Breast epithelium (tissue), 4 donors: ENCODE results near the gene NRN1L. TPM values are rescaled to one million over a fixed set of nuclear protein-coding genes. Genes with fewer than 3 reads are reported as not detected.

Experiments
- DNase-seq, 2 donors: peaks; one replicate each; pipeline ENCODE4 v3.0.0-alpha.2; 2019; ENCODE audit warnings: low spot score in 2 of 2
- H3K27ac ChIP-seq, 2 donors: fragments of 200-600 bp; sonication (generic) in 1 of 2; one replicate each; pipeline ENCODE4 v1.5.1; 2016 to 2019; ENCODE audit warnings: mild to moderate bottlenecking in 1 of 2
- H3K27me3 ChIP-seq, 2 donors: fragments of 200-600 bp; sonication (generic) in 1 of 2; one replicate each; pipeline versions ENCODE4 v1.5.1 to v1.6.0; 2017 to 2019; ENCODE audit warnings: control low read depth in 1 of 2, mild to moderate bottlenecking in 1 of 2
- H3K36me3 ChIP-seq: fragments of 200-600 bp; one replicate; pipeline ENCODE4 v1.5.1; 2019
- H3K4me1 ChIP-seq, 2 donors: fragments of 200-600 bp; sonication (generic); one replicate each; pipeline ENCODE4 v1.5.1; 2016 to 2019; ENCODE audit warnings: control low read depth in 1 of 2
- H3K4me3 ChIP-seq, 3 donors: fragments of 200-600 bp; sonication (generic); 1 replicate in 2 of 3; 2 replicates in 1 of 3; pipeline ENCODE4 v1.5.1; 2016 to 2019; ENCODE audit warnings: mild to moderate bottlenecking in 3 of 3, moderate library complexity in 2 of 3
- H3K9me3 ChIP-seq, 2 donors: fragments of 200-600 bp; sonication (generic) in 1 of 2; one replicate each; pipeline ENCODE4 v1.5.1; 2016 to 2019; ENCODE audit warnings: control low read depth in 1 of 2
- CTCF ChIP-seq, 3 donors: fragments of 450-650 bp; IDR thresholded peaks; one replicate each; pipeline ENCODE4 v1.5.1; 2016 to 2017; ENCODE audit warnings: antibody characterized with exemption in 3 of 3, mild to moderate bottlenecking in 3 of 3, moderate library complexity in 3 of 3
- POLR2A ChIP-seq: fragments of 450-650 bp; IDR thresholded peaks from one replicate; pipeline ENCODE4 v1.6.1; 2016; ENCODE audit warnings: antibody characterized with exemption, mild to moderate bottlenecking, moderate library complexity
- POLR2AphosphoS5 ChIP-seq, 3 donors: sonication (generic); formaldehyde crosslinking; IDR thresholded peaks; one replicate each; pipeline ENCODE4 v1.6.1; 2017; ENCODE audit warnings: antibody characterized with exemption in 3 of 3
- intact Hi-C: fragments of 100-400 bp; cut with DNase I; formaldehyde crosslinking; loops from one replicate; pipeline ENCODE4 v1.15.1; 2023; ENCODE audit warnings: low total_unique reads
- total RNA-seq, 3 donors: library from RNA; depleted of rRNA; stranded (reverse); fragments of >200 nt; gene quantifications; one replicate each; pipeline ENCODE4 v1.1.0, GENCODE V29; 2016

Gene NRN1L
- total RNA-seq, 3 donors from 2014 or later = 1.3 to 1.4 TPM; not detected in 1

DNA sequence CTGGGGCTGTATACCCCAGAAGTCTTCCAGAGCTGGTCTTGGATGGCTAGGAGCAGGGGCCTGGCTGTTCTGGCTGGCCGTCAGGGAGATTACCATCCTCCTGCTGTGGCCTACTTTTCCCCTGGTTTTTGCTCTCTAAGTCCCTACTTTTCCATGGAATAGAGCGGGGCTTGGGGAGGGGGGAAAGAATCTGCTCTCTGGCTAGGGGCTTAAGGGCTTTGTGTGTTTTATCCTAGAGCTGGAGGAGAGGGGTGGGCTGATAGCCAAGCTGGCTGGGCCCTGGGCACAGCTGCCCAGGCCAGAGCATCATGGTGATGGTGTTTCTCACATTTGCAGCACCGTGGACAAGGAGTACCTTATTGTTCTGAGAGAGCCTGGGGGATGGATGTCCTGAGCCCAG is 3.6 kb downstream of the NRN1L start:
- no peaks in the 10 kb centered on the region for H3K4me1 ChIP-seq
- no peaks in the 10 kb centered on the region for H3K9me3 ChIP-seq
- H3K4me3 ChIP-seq = no peak overlapping the region
- H3K36me3 ChIP-seq = no peaks in the 10 kb centered on the region
- intact Hi-C loops = no loop called here
- H3K27me3 ChIP-seq = no peaks in the 10 kb centered on the region
- H3K27ac ChIP-seq = no peak overlapping the region
- no peak for TF ChIP-seq POLR2AphosphoS5 (IDR thresholded peaks at IDR 0.05)
- TF ChIP-seq POLR2A = no peak
- no peak for TF ChIP-seq CTCF (IDR thresholded peaks at IDR 0.05)
- DNase-seq = no peak

GRCh38 chr16:67892375-67892774 is 7.7 kb downstream of the NRN1L start:
- TF ChIP-seq CTCF (IDR thresholded peaks at IDR 0.05) = no peak
- no peak for TF ChIP-seq POLR2A
- Histone ChIP-seq H3K27me3 (no peaks in the 10 kb centered on the region), H3K9me3 (no peaks in the 10 kb centered on the region), H3K27ac (peak overlapping the region in 1 of 2 donors; percentile 97), H3K4me3 (peak overlapping the region; percentile 95 to 98 (median 96)), H3K36me3 (no peaks in the 10 kb centered on the region), H3K4me1 (peaks cover 0 to 8% of the 10 kb centered on the region in 2 donors)
- intact Hi-C loops = loop anchor here (5.0 kb wide), 1 partner anchor 95 kb away; no protein-coding TSS in a partner anchor
- no peak for DNase-seq

- Histone ChIP-seq H3K4me1 (peaks cover 0 to 8% of the 10 kb centered on the region in 2 donors), H3K36me3 (no peaks in the 10 kb centered on the region), H3K27ac (peak within 1 kb of the TSS; percentile 97 to 98), H3K9me3 (no peaks in the 10 kb centered on the region), H3K27me3 (no peaks in the 10 kb centered on the region), H3K4me3 (peak within 1 kb of the TSS; percentile 95 to 98 (median 96))
- TF ChIP-seq POLR2AphosphoS5 (IDR thresholded peaks at IDR 0.05) = peak; percentile 30 to 75 (median 39)
- TF ChIP-seq CTCF (IDR thresholded peaks at IDR 0.05) = no peak
- peak; percentile 94 to 97 for DNase-seq
- intact Hi-C loops = loop anchor here (5.0 kb wide), 1 partner anchor 94 kb away; no protein-coding TSS in a partner anchor
Measured at GRCh38 chr16:67892899-67893742, 8.4 kb downstream of the NRN1L start, which contains the start of gene PSKH1. Gene PSKH1, plus strand, starts transcription at chr16:67893254. Its CDS starts 15,496 bp downstream, at chr16:67908750.

- no peaks in the 10 kb centered on the region for H3K36me3 ChIP-seq
- H3K27ac ChIP-seq = peak overlapping the region; percentile 97 to 98
- H3K27me3 ChIP-seq = no peaks in the 10 kb centered on the region
- H3K9me3 ChIP-seq = no peaks in the 10 kb centered on the region
- TF ChIP-seq POLR2AphosphoS5 (IDR thresholded peaks at IDR 0.05) (no peak), POLR2A (no peak), CTCF (IDR thresholded peaks at IDR 0.05) (no peak)
- H3K4me3 ChIP-seq = peak overlapping the region; percentile 95 to 98 (median 96)
- H3K4me1 ChIP-seq = peaks cover 0 to 8% of the 10 kb centered on the region in 2 donors
- DNase-seq = peak in 1 of 2 donors; percentile 35
- intact Hi-C loops = loop anchor here (5.0 kb wide), 1 partner anchor 93 kb away; no protein-coding TSS in a partner anchor
Measured at GRCh38 chr16:67893743-67894399, 9.2 kb downstream of the NRN1L start.
